B cell (primary cell): ENCODE results near the gene SPRR1A. TPM values are rescaled to one million over a fixed set of nuclear protein-coding genes. Genes with fewer than 3 reads are reported as not detected.

Experiments
- ATAC-seq: fragments of 200-7000 bp; cut with Tn5 transposase; one replicate; pipeline ENCODE4 v1.10.0; 2021; ENCODE audit warnings: low read depth, mild to moderate bottlenecking, moderate number of reproducible peaks, moderate library complexity
- CTCF ChIA-PET: fragments of 350-600 bp; sonication (Branson Sonifier 250); formaldehyde crosslinking; loops from one replicate; lab custom pipeline; 2021; ENCODE audit warnings: antibody characterized with exemption, inconsistent platforms; lab: Charles Lee
- POLR2A ChIA-PET: fragments of 350-600 bp; sonication (Branson Sonifier 250); formaldehyde crosslinking; loops from one replicate; lab custom pipeline; 2021; ENCODE audit warnings: antibody characterized with exemption; lab: Charles Lee
- DNase-seq: peaks from one replicate; pipeline ENCODE4 v3.0.0; 2013
- H2AFZ ChIP-seq: 2 replicates; pipeline ENCODE4 v1.6.1; 2012; ENCODE audit warnings: mild to moderate bottlenecking, low read depth, low read length; ENCODE audit not compliant: insufficient read depth, poor library complexity, severe bottlenecking
- H3K27ac ChIP-seq, 2 donors: 1 replicate in 1 of 2; 2 replicates in 1 of 2; pipeline ENCODE4 v1.5.1; 2012 to 2013; ENCODE audit warnings: low read length in 2 of 2, mild to moderate bottlenecking in 2 of 2, moderate library complexity in 1 of 2
- H3K27me3 ChIP-seq, 4 experiments: fragments of 200-600 bp in 1 of 4; sonication (generic) in 1 of 4; replicated peaks in 1 of 4; 1 replicate in 2 of 4; 2 replicates in 2 of 4; pipeline versions ENCODE4 v1.6.1 to v1.7.0; 2013 to 2016; ENCODE audit warnings: low read length in 3 of 4, mild to moderate bottlenecking in 2 of 4, mixed read lengths in 1 of 4, moderate library complexity in 1 of 4; ENCODE audit not compliant: insufficient read depth in 4 of 4, control insufficient read depth in 3 of 4; ENCODE audit errors: control extremely low read depth in 1 of 4
- H3K36me3 ChIP-seq, 2 experiments: replicated peaks in 1 of 2; 1 replicate in 1 of 2; 2 replicates in 1 of 2; pipeline versions ENCODE4 v1.6.1 to v1.7.1; 2013; ENCODE audit warnings: low read length in 1 of 2; ENCODE audit not compliant: insufficient read depth in 2 of 2, control insufficient read depth in 1 of 2; ENCODE audit errors: control extremely low read depth in 1 of 2, extremely low read depth in 1 of 2
- H3K4me1 ChIP-seq, 2 donors: fragments of 200-600 bp in 1 of 2; sonication (generic) in 1 of 2; 1 replicate in 1 of 2; 2 replicates in 1 of 2; pipeline versions ENCODE4 v1.5.1 to v1.6.1; 2013 to 2017; ENCODE audit warnings: low read length in 2 of 2; ENCODE audit not compliant: control insufficient read depth in 2 of 2, insufficient read depth in 2 of 2
- H3K4me2 ChIP-seq: replicated peaks from 2 replicates; pipeline ENCODE3; 2012; ENCODE audit warnings: mild to moderate bottlenecking, low read depth, low read length; ENCODE audit not compliant: poor library complexity, severe bottlenecking
- H3K4me3 ChIP-seq, 5 experiments: fragments of 200-600 bp in 1 of 5; sonication (generic) in 1 of 5; 1 replicate in 3 of 5; 2 replicates in 2 of 5; pipeline versions ENCODE4 v1.5.1 to v1.7.0; 2011 to 2016; ENCODE audit warnings: low read length in 4 of 5, mild to moderate bottlenecking in 4 of 5, low read depth in 2 of 5, control low read depth in 1 of 5, moderate library complexity in 1 of 5; ENCODE audit not compliant: insufficient read depth in 1 of 5; ENCODE audit errors: control extremely low read depth in 1 of 5, extremely low read depth in 1 of 5
- H3K79me2 ChIP-seq: fragments of 200-600 bp; sonication (generic); one replicate; pipeline ENCODE4 v1.6.0; 2016; ENCODE audit warnings: low read length; ENCODE audit not compliant: control insufficient read depth, insufficient read depth
- H3K9ac ChIP-seq: fragments of 200-600 bp; sonication (generic); 2 replicates; pipeline ENCODE4 v1.6.1; 2017; ENCODE audit warnings: mild to moderate bottlenecking, low read length, moderate library complexity
- H3K9me3 ChIP-seq, 3 donors: one replicate each; pipeline versions ENCODE4 v1.6.1 to v1.7.1; 2013; ENCODE audit warnings: low read length in 2 of 3; ENCODE audit not compliant: control insufficient read depth in 2 of 3, insufficient read depth in 1 of 3; ENCODE audit errors: control extremely low read depth in 1 of 3
- H4K20me1 ChIP-seq: 2 replicates; pipeline ENCODE4 v1.6.0; 2012; ENCODE audit warnings: mild to moderate bottlenecking, low read length; ENCODE audit not compliant: insufficient read depth, control insufficient read depth, poor library complexity, severe bottlenecking
- H3K27ac Mint-ChIP-seq: one replicate; pipeline ENCODE4 v1.8.0; 2021; ENCODE audit warnings: mixed read lengths
- H3K27me3 Mint-ChIP-seq: one replicate; pipeline ENCODE4 v1.8.0; 2021; ENCODE audit warnings: mixed read lengths
- H3K4me1 Mint-ChIP-seq: one replicate; pipeline ENCODE4 v1.8.0; 2021; ENCODE audit warnings: mixed read lengths
- H3K4me3 Mint-ChIP-seq: one replicate; pipeline ENCODE4 v1.8.0; 2021; ENCODE audit warnings: mixed read lengths
- H3K9me3 Mint-ChIP-seq: one replicate; pipeline ENCODE4 v1.8.0; 2022; ENCODE audit warnings: mixed read lengths; ENCODE audit not compliant: insufficient read depth
- CTCF ChIP-seq: fragments of 200-600 bp; IDR thresholded peaks from one replicate; pipeline ENCODE4 v1.8.0; 2022; ENCODE audit warnings: antibody characterized with exemption, mild to moderate bottlenecking
- EZH2 ChIP-seq: IDR thresholded peaks from 2 replicates; pipeline ENCODE4 v1.6.1; 2012; ENCODE audit warnings: borderline replicate concordance, low read depth, mild to moderate bottlenecking, moderate library complexity, low read length; ENCODE audit not compliant: insufficient read depth, poor library complexity, severe bottlenecking
- WGBS: methylation state at CpG from one replicate; pipeline ENCODE4 v1.1.5; 2013; ENCODE audit warnings: missing lambda C conversion rate; ENCODE audit not compliant: insufficient coverage; 5-methylcytosine and 5-hydroxymethylcytosine counted together
- intact Hi-C: fragments of 100-400 bp; cut with micrococcal nuclease; formaldehyde crosslinking; loops from one replicate; pipeline ENCODE4 v1.10.0; 2022
- polyA plus RNA-seq: library from polyadenylated mRNA; depleted of rRNA; stranded (reverse); fragments of >200 nt; gene quantifications from 2 replicates; pipeline ENCODE4 v1.2.3, GENCODE V29; 2012
- total RNA-seq, 2 donors: library from RNA; stranded (reverse); fragments of 120-200 nt in 1 of 2; gene quantifications; 1 replicate in 1 of 2; 2 replicates in 1 of 2; pipeline versions ENCODE4 v1.2.3 to v1.2.4, GENCODE V29; 2013 to 2022

The SPRR1A gene
- total and polyA plus RNA-seq, 2 donors (not counting 1 experiment from before 2014, with no cell fraction given): not detected

- peaks cover 38% of the 10 kb centered on the region for H3K27me3 Mint-ChIP-seq
- no peaks in the 10 kb centered on the region for H4K20me1 ChIP-seq
- no peak overlapping the region for H3K4me3 ChIP-seq
- H2AFZ ChIP-seq: no peak overlapping the region
- ChIA-PET CTCF (no interaction called here), POLR2A (no interaction called here)
- no peak overlapping the region for H3K9ac ChIP-seq
- H3K79me2 ChIP-seq: no peaks in the 10 kb centered on the region
- no peak for ATAC-seq
- no peak for TF ChIP-seq CTCF
- TF ChIP-seq EZH2: no peak
- 99% methylated on average over 7 of the region's 7 CpGs for WGBS
- H3K27me3 ChIP-seq: peaks cover 0 to 4% (median under 1%) of the 10 kb centered on the region in 4 experiments
- H3K4me2 ChIP-seq: no peak overlapping the region
- peaks cover 0 to 7% (median 0%) of the 10 kb centered on the region in 3 donors for H3K9me3 ChIP-seq
- no peak for DNase-seq
- H3K27ac ChIP-seq: no peak overlapping the region
- peaks cover 5% of the 10 kb centered on the region for H3K4me1 Mint-ChIP-seq
- peaks cover 2% of the 10 kb centered on the region for H3K9me3 Mint-ChIP-seq
- no peaks in the 10 kb centered on the region for H3K4me1 ChIP-seq
- H3K36me3 ChIP-seq: no peaks in the 10 kb centered on the region
- intact Hi-C loops: no loop called here
- no peak overlapping the region for H3K27ac Mint-ChIP-seq
- H3K4me3 Mint-ChIP-seq: no peak overlapping the region
Observed at GRCh38 chr1:153023109-153023508, 39.2 kb downstream of the SPRR1A start.

GRCh38 chr1:153024413-153024812 is 40.5 kb downstream of the SPRR1A start:
- Histone ChIP-seq H3K27me3 (peaks cover 0 to 4% (median 0%) of the 10 kb centered on the region in 4 experiments), H3K9me3 (peaks cover 0 to 3% (median 1%) of the 10 kb centered on the region in 3 donors), H4K20me1 (no peaks in the 10 kb centered on the region), H2AFZ (no peak overlapping the region), H3K79me2 (no peaks in the 10 kb centered on the region), H3K27ac (no peak overlapping the region), H3K4me3 (no peak overlapping the region), H3K36me3 (no peaks in the 10 kb centered on the region), H3K9ac (no peak overlapping the region), H3K4me1 (no peaks in the 10 kb centered on the region), H3K4me2 (no peak overlapping the region)
- H3K27me3 Mint-ChIP-seq: peaks cover 44% of the 10 kb centered on the region
- intact Hi-C loops: no loop called here
- H3K4me1 Mint-ChIP-seq: peaks cover 5% of the 10 kb centered on the region
- WGBS: no CpG with 5 or more reads among the region's 1 CpG
- no peak for DNase-seq
- H3K27ac Mint-ChIP-seq: no peak overlapping the region
- ChIA-PET POLR2A (no interaction called here), CTCF (no interaction called here)
- peaks cover 5% of the 10 kb centered on the region for H3K9me3 Mint-ChIP-seq
- ATAC-seq: no peak
- TF ChIP-seq CTCF: no peak
- TF ChIP-seq EZH2: no peak
- no peak overlapping the region for H3K4me3 Mint-ChIP-seq
